Kidney (tissue), 14 donors: ENCODE data around the gene GAP43. TPM values are rescaled to one million over a fixed set of nuclear protein-coding genes. Genes with fewer than 3 reads are reported as not detected.

Source experiments
- DNase-seq, 5 donors: peaks; one replicate each; pipeline ENCODE4 v3.0.0-alpha.2; 2013 to 2020
- FAIRE-seq: peaks from 2 replicates; lab custom pipeline; 2012; peaks lifted over from hg19 to GRCh38; lab: Jason Lieb, UNC
- H3K27ac ChIP-seq, 2 donors: one replicate each; pipeline ENCODE4 v1.7.0; 2013; ENCODE audit warnings: low read depth in 2 of 2, low read length in 2 of 2, inconsistent platforms in 1 of 2
- H3K27me3 ChIP-seq: one replicate; pipeline ENCODE4 v1.7.1; 2013; ENCODE audit warnings: low read length, inconsistent platforms; ENCODE audit not compliant: control insufficient read depth, insufficient read depth
- H3K36me3 ChIP-seq, 3 donors: one replicate each; pipeline versions ENCODE4 v1.7.0 to v1.7.1; 2013; ENCODE audit warnings: low read length in 3 of 3, control low read depth in 1 of 3, inconsistent platforms in 1 of 3; ENCODE audit not compliant: insufficient read depth in 3 of 3, control insufficient read depth in 2 of 3
- H3K4me1 ChIP-seq, 3 donors: one replicate each; pipeline versions ENCODE4 v1.7.0 to v1.7.1; 2013; ENCODE audit warnings: low read length in 3 of 3, inconsistent platforms in 1 of 3, low read depth in 1 of 3; ENCODE audit not compliant: control insufficient read depth in 2 of 3, insufficient read depth in 2 of 3
- H3K4me3 ChIP-seq, 3 donors: one replicate each; pipeline versions ENCODE4 v1.7.0 to v1.8.1; 2013; ENCODE audit warnings: low read length in 3 of 3, control low read depth in 1 of 3, inconsistent platforms in 1 of 3
- H3K9ac ChIP-seq, 3 donors: one replicate each; pipeline versions ENCODE4 v1.7.0 to v1.7.1; 2013; ENCODE audit warnings: low read length in 3 of 3, control low read depth in 1 of 3, inconsistent platforms in 1 of 3
- H3K9me3 ChIP-seq, 3 donors: one replicate each; pipeline versions ENCODE4 v1.7.0 to v1.7.1; 2013; ENCODE audit warnings: low read length in 3 of 3, control low read depth in 1 of 3, inconsistent platforms in 1 of 3; ENCODE audit not compliant: control insufficient read depth in 2 of 3, insufficient read depth in 1 of 3
- CTCF ChIP-seq: IDR thresholded peaks from 3 replicates; pipeline ENCODE4 v1.5.1; 2012; ENCODE audit warnings: mild to moderate bottlenecking, moderate library complexity, borderline replicate concordance; ENCODE audit not compliant: insufficient read depth; ENCODE audit errors: extremely low read depth
- intact Hi-C: fragments of 100-400 bp; cut with DNase I; formaldehyde crosslinking; loops from one replicate; pipeline ENCODE4 v1.11.1; 2022
- polyA plus RNA-seq: library from polyadenylated mRNA; stranded (reverse); fragments of 350-450 nt; fragmentation: Illumina TruSeq; extraction: RNeasy Lipid Tissue Mini Kit (QIAGEN cat#74804); gene quantifications from one replicate; pipeline ENCODE4 v1.2.3, GENCODE V29; 2014; ENCODE audit warnings: low read depth, low replicate concordance; ENCODE audit not compliant: insufficient read depth
- total RNA-seq: library from RNA; stranded (reverse); fragmentation: NEBNext Ultra II Directional; extraction: Animal tissue kit (Norgen Biotek cat#: 25700); gene quantifications from one replicate; pipeline ENCODE4 v1.2.1, GENCODE V29; 2021
- donor health status: control.
- donor health status: control.
- donor health status: control.
- donor health status: control.
- donor health status: control.
- donor health status: DM: yes; HTN: yes; CAD: no.
- donor health status: Normal renal cell carcinoma (clear cell type).

Gene GAP43
- total and polyA plus RNA-seq, 2 donors from 2014 or later: 0.19 TPM; not detected in 1

- DNase-seq (no peak), FAIRE-seq (no peak)
- Histone ChIP-seq H3K9me3 (no peaks in the 10 kb centered on the region), H3K4me1 (no peaks in the 10 kb centered on the region), H3K9ac (no peak overlapping the region), H3K27me3 (no peaks in the 10 kb centered on the region), H3K36me3 (no peaks in the 10 kb centered on the region), H3K4me3 (no peak overlapping the region), H3K27ac (no peak overlapping the region)
- intact Hi-C loops: no loop called here
- no peak for TF ChIP-seq CTCF
Observed at GRCh38 chr3:115648559-115648958, 25.2 kb downstream of the GAP43 start.

DNA sequence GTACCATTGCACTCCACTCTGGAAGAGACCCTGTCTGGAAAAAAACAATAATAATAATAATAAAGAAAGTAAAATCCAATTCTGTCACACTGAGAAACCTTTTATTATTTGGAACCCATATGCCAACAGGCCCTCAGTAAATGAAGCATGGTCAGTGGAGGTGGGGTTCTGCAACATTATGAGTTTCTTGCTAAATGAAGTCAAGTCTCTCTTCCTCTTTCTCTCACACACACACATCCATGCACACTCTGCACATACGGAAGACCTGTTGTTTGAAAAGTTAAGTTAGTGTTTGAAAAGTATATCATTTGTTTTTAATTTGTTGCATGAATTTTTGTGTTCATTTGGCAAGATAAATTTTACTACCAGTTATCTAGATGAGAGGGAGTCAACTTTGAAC is 27.8 kb downstream of the GAP43 start:
- DNase-seq (no peak), FAIRE-seq (no peak)
- no peak overlapping the region for H3K27ac ChIP-seq
- H3K4me3 ChIP-seq: no peak overlapping the region
- H3K4me1 ChIP-seq: no peaks in the 10 kb centered on the region
- no peaks in the 10 kb centered on the region for H3K27me3 ChIP-seq
- intact Hi-C loops: no loop called here
- H3K9me3 ChIP-seq: no peaks in the 10 kb centered on the region
- no peak for TF ChIP-seq CTCF
- no peak overlapping the region for H3K9ac ChIP-seq
- H3K36me3 ChIP-seq: no peaks in the 10 kb centered on the region

GRCh38 chr3:115651599-115651998 is 28.3 kb downstream of the GAP43 start:
- no peaks in the 10 kb centered on the region for H3K27me3 ChIP-seq
- DNase-seq: no peak
- intact Hi-C loops: no loop called here
- TF ChIP-seq CTCF: no peak
- FAIRE-seq: no peak
- no peak overlapping the region for H3K9ac ChIP-seq
- no peaks in the 10 kb centered on the region for H3K9me3 ChIP-seq
- H3K36me3 ChIP-seq: no peaks in the 10 kb centered on the region
- H3K4me1 ChIP-seq: no peaks in the 10 kb centered on the region
- no peak overlapping the region for H3K4me3 ChIP-seq
- no peak overlapping the region for H3K27ac ChIP-seq

DNA sequence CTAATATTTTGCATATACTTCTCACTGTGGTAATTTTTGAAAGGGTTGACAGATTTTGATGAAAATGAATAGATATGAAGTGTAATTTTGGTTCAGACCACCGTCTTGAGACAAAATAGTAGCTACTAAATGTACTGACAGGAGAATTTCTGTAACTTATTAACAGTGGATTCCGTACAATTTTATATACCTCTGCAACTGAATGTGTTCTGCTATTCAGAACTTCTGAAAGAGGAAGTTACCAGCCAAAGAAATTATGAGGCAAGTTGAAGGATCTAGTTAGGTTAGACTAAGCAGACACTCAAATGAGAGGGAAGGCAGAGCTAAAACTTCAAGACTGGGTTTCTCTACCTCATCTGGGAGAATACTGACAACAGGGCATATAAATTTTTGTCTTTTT is 29.4 kb downstream of the GAP43 start:
- TF ChIP-seq CTCF: no peak
- no peaks in the 10 kb centered on the region for H3K27me3 ChIP-seq
- DNase-seq (no peak), FAIRE-seq (no peak)
- no peak overlapping the region for H3K9ac ChIP-seq
- no peak overlapping the region for H3K4me3 ChIP-seq
- intact Hi-C loops: no loop called here
- no peaks in the 10 kb centered on the region for H3K9me3 ChIP-seq
- H3K27ac ChIP-seq: no peak overlapping the region
- H3K4me1 ChIP-seq: no peaks in the 10 kb centered on the region
- no peaks in the 10 kb centered on the region for H3K36me3 ChIP-seq
